Activated CD4-positive, alpha-beta T cell treated with anti-CD3 and anti-CD28 coated beads, Interleukin-2, Interleukin-4, amounts not matched to agents 100 ng/mL and 50 ng/mL, durations not matched to agents 16 hours and 8 hours (primary cell): Measurements from ENCODE around the gene PRRC2C.
"Not testable (repeated sequence)": the region's sequence is repeated elsewhere in the genome, so short reads cannot be mapped to it uniquely, and the experiment has no call there.

Experiments
- DNase-seq: peaks from one replicate; pipeline ENCODE4 v3.0.0-alpha.2; 2020; ENCODE audit warnings: low spot score

PRRC2C gene

DNA sequence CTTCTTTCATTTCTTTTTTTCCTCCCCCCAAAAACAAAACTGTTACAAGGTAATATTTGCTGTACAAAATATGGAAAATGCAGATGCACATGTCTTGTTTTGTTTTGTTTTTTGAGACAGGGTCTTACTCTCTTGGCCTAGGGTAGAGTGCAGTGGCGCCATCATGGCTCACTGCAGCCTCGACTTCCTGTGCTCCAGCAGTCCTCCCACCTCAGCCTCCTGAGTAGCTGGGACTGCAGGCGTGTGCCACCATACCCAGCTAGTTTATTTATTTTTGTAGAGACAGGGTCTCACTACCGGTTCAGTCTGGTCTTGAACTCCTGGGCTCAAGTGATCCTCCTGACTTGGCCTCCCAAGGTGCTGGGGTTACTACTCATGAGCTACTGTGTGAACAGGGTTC, 15.5 kb downstream of the PRRC2C start:
- no peak for DNase-seq

GRCh38 chr1:171501305-171502024, 16.1 kb downstream of the PRRC2C start:
- peak; percentile 39 for DNase-seq

DNA sequence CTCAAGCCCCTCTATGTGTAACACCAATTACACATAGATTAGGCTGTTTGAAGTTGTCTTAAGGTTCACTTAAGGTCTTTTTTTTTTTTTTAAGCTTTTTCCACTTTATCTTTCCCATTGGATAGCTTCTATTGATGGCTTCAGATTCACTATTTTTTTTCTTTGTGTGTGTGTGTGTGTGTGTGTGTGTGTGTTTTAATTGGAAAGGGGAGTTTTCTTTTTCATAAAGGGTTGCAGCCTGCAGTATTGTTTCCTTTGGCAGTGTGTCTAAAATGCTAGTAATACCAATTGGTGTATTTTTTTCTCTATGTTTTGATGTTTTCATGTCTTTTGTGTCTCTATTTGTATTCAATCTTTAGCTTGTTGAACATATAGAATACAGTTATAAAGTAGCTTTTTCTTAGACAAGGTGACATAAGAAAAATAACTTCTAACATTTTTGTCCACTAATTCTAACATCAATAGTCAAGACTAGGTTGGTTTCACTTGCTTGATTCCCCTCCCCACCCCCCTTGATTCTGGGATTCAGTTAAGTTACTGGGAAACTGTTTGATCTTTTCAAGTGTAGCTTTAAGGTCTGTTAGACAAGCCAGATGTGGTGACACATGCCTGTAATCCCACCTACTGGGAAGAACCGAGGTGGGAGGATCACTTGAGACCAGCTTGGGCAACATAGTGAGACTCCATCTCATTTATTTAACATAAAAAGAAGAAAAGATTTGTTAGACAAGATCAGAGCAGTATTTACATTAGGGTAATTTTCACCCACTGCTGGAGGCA, 21.4 kb downstream of the PRRC2C start:
- DNase-seq, result no peak

GRCh38 chr1:171507435-171507834, 22.1 kb downstream of the PRRC2C start:
- no peak for DNase-seq

DNA sequence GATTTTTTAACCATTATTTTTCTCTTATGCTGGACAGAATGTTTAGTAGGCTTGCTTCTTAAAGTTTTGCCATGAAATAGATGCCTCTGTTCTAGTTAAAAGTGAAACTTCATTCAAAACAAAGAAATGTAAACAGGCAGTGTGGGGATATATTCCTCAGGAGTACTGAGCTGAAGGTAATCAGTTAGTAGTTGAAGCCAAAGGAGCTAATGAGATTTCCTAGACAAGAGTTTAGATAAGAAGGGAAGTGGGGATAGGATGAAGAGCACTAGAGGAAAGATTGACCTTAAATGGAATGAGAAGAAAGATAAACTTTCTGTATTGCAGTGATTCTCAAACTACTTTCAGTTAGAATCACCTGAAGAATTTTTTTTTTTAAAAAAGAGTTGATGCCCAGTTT, 23.9 kb downstream of the PRRC2C start:
- DNase-seq, result no peak

DNA sequence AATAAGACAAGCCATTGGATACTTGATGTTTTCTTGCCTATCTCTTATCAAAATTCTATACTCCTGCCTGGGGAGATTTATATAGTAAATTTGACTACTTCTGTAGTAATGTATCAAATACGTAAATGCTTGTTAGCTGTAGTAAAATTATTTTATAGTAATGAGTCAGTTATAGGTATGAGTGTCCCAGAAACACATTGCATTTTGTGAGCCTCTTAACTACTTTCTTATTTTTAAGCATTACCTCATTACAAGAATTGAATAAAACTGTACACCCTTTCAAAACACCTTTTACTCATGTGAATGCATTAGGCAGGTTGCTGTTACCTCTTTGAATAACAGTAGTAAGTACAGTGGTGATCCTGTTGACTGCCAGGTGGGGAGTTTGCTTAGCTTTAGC, 28.4 kb downstream of the PRRC2C start:
- no peak for DNase-seq

DNA sequence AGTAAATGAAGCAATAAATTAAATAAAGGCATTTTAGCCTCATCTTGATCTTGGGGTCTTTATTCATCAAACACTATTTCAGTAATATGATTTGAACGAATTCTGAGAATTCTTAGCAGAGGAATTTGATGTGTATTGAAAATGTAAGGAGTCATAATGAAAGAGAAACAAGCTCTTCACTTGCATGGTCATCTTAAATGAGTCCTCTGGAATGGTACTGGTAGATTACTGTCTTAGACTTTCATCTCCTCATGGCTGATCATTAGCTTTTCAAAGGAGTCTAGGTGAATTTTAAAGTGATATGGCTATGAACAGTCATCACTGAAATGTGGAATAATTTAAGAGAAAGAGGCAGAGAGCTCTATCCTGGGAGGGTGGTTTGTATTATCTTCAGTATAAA, 30.0 kb downstream of the PRRC2C start:
- peak; percentile 33 for DNase-seq

DNA sequence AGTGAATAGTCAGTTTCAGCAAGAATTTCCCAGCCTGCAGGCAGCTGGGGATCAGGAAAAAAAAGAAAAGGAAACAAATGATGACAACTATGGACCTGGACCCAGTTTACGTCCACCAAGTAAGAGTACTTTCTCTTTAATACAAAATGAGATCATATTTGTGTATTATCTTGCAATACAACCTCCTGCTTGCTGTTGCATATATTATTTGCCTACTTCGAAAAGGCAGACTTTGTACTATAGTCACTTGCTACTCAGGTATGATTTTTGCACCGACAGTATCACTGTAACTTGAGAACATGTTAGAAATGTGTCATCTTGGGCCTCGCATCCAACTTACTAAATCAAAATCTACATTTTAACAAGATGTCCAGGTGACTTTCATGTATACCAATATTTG, 30.4 kb downstream of the PRRC2C start:
- no peak for DNase-seq

DNA sequence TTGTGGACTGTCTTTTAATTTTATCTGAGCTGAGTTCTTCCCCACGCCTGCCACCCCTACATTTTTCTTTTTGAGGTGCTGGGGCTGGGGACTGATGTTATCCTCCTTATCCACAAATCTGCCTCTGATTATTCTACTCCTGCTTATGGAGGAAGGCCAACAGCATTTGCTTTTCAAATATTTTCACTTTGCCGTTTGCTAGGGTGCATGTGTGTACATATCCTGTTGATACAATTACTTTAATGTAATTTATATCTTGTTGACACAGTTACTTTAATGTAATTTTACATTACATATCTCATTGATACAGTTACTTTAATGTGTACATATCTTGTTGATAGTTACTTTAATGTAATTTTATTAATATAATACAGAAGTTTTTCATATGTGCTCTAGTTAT, 36.2 kb downstream of the PRRC2C start:
- DNase-seq, result no peak

- no peak for DNase-seq
Measured at GRCh38 chr1:171530676-171531075, 45.3 kb downstream of the PRRC2C start.

GRCh38 chr1:171532520-171532919, 47.2 kb downstream of the PRRC2C start:
- DNase-seq, result no peak

GRCh38 chr1:171545523-171545922, 60.2 kb downstream of the PRRC2C start:
- no peak for DNase-seq

DNA sequence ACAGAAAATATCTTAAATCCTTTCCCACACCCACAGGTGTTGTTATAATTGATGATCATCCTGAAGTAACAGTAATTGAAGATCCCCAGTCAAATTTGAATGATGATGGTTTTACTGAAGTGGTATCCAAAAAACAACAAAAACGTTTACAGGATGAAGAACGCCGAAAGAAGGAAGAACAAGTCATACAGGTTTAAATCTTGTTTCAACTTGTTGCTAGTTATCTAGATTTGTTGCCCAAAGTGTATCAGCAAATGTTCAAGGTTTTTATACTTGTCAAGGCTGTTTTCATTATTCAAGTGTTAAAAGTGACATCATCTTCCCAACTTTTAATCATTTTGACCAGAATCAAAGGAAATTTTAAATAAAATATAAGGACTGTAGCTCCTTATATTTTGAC, 64.7 kb downstream of the PRRC2C start:
- no peak for DNase-seq

DNA sequence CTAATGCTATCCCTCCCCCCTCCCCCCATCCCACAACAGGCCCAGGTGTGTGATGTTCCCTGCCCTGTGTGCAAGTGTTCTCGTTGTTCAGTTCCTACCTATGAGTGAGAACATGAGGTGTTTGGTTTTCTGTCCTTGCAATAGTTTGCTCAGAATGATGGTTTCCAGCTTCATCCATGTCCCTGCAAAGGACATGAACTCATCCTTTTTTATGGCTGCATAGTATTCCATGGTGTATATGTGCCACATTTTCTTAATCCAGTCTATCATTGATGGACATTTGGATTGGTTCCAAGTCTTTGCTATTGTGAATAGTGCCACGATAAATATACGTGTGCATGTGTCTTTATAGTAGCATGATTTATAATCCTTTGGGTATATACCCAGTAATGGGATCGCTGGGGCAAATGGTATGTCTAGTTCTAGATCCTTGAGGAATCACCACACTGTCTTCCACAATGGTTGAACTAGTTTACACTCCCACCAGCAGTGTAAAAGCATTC, 65.3 kb downstream of the PRRC2C start:
- DNase-seq, result not testable (repeated sequence)

GRCh38 chr1:171553960-171554359, 68.6 kb downstream of the PRRC2C start:
- not testable (repeated sequence) for DNase-seq

DNA sequence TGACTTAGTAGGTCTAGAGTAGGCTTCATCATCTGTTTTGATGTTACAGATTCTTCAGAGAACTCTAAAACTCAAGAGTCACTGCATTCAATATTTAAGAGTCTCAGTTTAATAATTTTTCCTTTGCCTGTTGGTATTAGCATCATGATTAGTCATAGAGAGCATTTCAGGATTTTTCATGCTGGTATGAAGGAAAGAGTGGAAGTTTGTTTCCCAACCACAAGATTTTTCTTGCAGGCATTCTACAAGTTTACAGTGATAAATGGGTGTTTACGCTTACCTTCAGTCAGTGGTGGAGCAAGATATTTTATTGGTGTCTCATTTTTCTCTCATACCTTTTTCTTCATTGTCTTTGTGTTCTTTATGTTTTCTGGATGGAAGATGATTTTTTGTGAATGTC, 78.3 kb downstream of the PRRC2C start:
- DNase-seq, result no peak

GRCh38 chr1:171566467-171566866, 81.1 kb downstream of the PRRC2C start:
- DNase-seq, result no peak

- no peak for DNase-seq
Measured at GRCh38 chr1:171570295-171570694, 85.0 kb downstream of the PRRC2C start.

DNA sequence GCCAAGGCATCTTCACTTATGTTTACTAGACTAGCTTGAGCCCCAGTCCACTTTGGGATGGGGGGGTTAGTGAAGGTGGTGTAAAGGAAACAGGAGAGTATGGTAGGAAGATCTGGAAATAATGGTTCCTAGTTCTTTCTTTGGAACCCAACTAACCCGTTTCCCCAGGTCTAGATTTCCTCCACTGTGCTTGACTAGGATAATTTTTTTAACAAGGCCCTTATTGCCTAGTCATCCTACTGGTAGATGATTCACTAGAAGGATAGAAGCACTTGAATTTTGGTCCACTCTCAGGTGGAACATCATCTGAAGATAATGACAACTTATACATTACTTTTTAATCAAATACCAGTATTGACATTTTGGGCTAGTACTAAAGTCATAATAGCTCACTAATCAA, 90.8 kb downstream of the PRRC2C start:
- no peak for DNase-seq

GRCh38 chr1:171581226-171581625, 95.9 kb downstream of the PRRC2C start:
- no peak for DNase-seq

- DNase-seq, result no peak
Measured at GRCh38 chr1:171581766-171582165, 96.4 kb downstream of the PRRC2C start.

GRCh38 chr1:171582589-171582988, 97.3 kb downstream of the PRRC2C start:
- no peak for DNase-seq

- no peak for DNase-seq
Measured at GRCh38 chr1:171583591-171584201, 98.4 kb downstream of the PRRC2C start.
